Fibroblast of villous mesenchyme (primary cell): Measurements from ENCODE around the gene RIPK1. TPM values are rescaled to one million over a fixed set of nuclear protein-coding genes. Genes with fewer than 3 reads are reported as not detected.
"Not testable (repeated sequence)": the region's sequence is repeated elsewhere in the genome, so short reads cannot be mapped to it uniquely, and the experiment has no call there.

Experiments used
- DNase-seq: peaks from one replicate; pipeline ENCODE4 v3.0.0-alpha.2; 2010; ENCODE audit warnings: low read depth
- H3K4me3 ChIP-seq: 2 replicates; pipeline ENCODE4 v1.5.1; 2011; ENCODE audit warnings: low read depth, mild to moderate bottlenecking, low read length
- CTCF ChIP-seq: IDR thresholded peaks from 2 replicates; pipeline ENCODE4 v1.5.1; 2012; ENCODE audit warnings: low read depth, mild to moderate bottlenecking, low read length; ENCODE audit not compliant: insufficient read depth
- total RNA-seq: library from RNA; depleted of rRNA; stranded (reverse); fragments of >200 nt; gene quantifications from 2 replicates; pipeline ENCODE4 v1.2.3, GENCODE V29; 2012

The RIPK1 gene
- total RNA-seq, 1 donor = 28.5 TPM

- no peak for DNase-seq
- no peak overlapping the region for H3K4me3 ChIP-seq
- no peak for TF ChIP-seq CTCF
These were observed 41.3 kb upstream of the RIPK1 start for GRCh38 chr6:3026791-3027626.

GRCh38 chr6:3028156-3028555, 40.1 kb upstream of the RIPK1 start:
- DNase-seq = not testable (repeated sequence)

GRCh38 chr6:3031857-3032640, 36.2 kb upstream of the RIPK1 start:
- TF ChIP-seq CTCF = no peak
- no peak for DNase-seq
- no peak overlapping the region for H3K4me3 ChIP-seq

More at GRCh38 chr6:3028156-3028555, 40.1 kb upstream of the RIPK1 start:
- H3K4me3 ChIP-seq = not testable (repeated sequence)

DNA sequence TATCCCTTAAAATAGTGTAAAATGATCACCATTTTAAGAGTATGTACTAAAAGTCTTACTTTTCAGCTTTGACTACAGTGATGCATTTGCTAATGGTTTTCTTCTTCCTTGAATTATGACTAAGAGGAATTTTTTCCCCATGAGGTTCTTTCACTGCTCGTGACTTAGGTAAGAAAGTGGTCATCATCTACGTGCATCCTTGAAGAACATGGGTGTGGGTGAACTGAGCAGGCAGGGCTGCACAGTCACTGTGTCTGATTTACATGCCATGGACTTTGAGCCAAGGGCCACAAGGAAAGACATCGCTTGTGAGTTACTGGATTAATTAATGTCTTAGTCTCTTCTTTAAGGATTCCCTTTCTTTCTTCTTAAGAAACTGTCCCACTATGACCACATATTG, 35.3 kb upstream of the RIPK1 start:
- no peak for DNase-seq
- no peak for TF ChIP-seq CTCF

GRCh38 chr6:3033652-3034051, 34.6 kb upstream of the RIPK1 start:
- no peak for DNase-seq
- H3K4me3 ChIP-seq = no peak overlapping the region

More for the DNA sequence above, 35.3 kb upstream of the RIPK1 start:
- H3K4me3 ChIP-seq = no peak overlapping the region

GRCh38 chr6:3035397-3035796, 32.9 kb upstream of the RIPK1 start:
- no peak overlapping the region for H3K4me3 ChIP-seq
- TF ChIP-seq CTCF = no peak
- DNase-seq = no peak

More at GRCh38 chr6:3033652-3034051, 34.6 kb upstream of the RIPK1 start:
- no peak for TF ChIP-seq CTCF
